NT2/D1 (cell line): Measurements from ENCODE around the gene PLEKHA5.

Experiments
- YY1 ChIP-seq: IDR thresholded peaks from 2 replicates; pipeline ENCODE4 v1.6.1; 2011; ENCODE audit not compliant: insufficient read length, insufficient read depth
- ZNF274 ChIP-seq: IDR thresholded peaks from 2 replicates; pipeline ENCODE4 v1.6.1; 2011; ENCODE audit warnings: mild to moderate bottlenecking, low read depth, low read length

GRCh38 chr12:19260135-19260534, 130.6 kb downstream of the PLEKHA5 start:
- TF ChIP-seq ZNF274 (no peak), YY1 (no peak)
